HL-60/S4 treated with retinoic acid at 250 ng/mL for 4 days and 3 days (cell line): ENCODE data around the gene GRIP1.

ENCODE experiments used
- in situ Hi-C: fragments of 300-500 bp; cut with MboI; formaldehyde crosslinking; loops from 2 replicates; pipeline ENCODE4 v1.7.0; 2022; ENCODE audit warnings: low sequenced_read_pairs

Gene GRIP1

GRCh38 chr12:66482351-66483203, 196.3 kb downstream of the GRIP1 start:
- in situ Hi-C loops = no loop called here

DNA sequence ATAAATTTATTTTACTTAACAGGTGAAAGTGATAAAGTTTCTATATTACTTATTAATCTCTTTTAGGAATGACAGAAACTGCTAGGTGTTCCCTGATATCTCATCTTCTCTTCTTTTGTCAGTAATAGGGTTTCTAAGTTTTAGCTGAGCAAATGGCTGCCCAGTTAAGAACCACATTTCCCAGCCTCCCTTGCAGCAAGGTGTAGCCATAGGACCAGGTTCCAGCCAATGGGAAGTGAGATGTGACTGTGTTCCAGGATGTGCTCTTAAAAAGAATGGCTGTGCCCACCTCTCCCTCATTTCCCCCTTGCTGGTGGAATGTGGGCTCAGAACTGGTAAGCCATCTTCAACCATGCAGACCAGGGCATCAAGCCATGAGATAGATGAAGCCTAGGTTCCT, 210.9 kb downstream of the GRIP1 start:
- in situ Hi-C loops = no loop called here

DNA sequence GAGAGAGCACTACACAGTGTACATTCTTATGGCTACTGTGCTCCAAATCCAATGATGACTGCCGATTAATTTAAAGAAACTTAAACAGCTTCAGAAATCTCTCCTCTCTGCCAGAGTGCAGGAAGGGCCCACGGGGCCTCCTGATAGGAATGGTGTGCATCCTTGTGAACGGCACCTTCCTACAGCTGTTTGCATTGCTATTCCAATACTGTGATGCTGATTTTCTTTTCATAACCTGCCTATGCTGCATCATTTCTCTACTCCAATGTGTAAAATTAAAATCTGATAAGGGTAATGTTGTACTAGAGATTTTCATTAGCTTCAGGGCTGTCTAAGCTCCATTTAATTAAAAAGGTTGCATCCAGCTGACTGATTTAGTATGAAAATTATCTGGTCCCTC, 217.5 kb downstream of the GRIP1 start:
- in situ Hi-C loops = no loop called here

DNA sequence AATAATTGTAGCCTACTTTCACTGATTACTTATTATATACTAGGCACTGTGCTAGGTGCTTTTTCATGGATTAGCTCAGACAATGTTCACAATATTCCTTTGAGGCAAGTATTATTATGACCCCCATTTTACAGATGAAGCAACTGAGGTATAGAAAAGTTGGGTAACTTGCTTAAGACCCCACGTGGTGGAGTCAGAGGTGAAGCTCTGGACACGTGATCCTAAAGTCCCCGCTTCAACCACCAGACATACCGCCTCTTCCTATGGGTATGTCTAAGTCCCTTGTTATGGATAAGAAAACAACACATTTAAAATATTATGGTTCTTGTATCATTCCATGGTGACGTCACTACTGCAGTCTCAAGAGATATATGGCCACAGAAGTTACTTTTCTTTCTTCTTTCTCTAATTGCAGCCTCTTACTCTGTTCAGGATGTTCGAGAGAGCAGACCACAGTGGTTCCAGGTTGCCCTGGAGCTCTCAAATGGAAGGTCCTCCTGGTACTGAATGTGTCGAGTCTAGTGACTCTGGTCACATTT, 218.9 kb downstream of the GRIP1 start:
- in situ Hi-C loops = no loop called here

- in situ Hi-C loops = no loop called here
These were observed 222.3 kb downstream of the GRIP1 start for GRCh38 chr12:66456612-66457011.

GRCh38 chr12:66453844-66454243, 225.0 kb downstream of the GRIP1 start:
- in situ Hi-C loops = no loop called here

DNA sequence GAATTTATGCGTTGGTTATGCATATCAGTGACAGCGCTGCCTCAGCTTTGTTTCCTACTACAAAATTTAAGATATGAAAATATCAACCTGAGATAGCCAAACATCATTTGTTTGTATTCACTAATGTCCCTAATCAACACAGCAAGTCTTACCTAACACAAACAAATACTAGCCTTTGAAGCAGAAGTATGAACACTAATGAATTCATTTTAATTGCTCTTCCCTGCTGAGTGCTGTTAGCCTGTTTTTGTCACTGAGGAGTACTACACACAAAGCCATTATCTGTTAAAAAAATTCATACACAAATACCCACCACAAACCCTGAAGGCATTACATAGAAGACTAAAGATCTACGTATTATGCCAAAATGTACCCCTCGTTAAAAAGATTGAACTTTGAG, 225.8 kb downstream of the GRIP1 start:
- in situ Hi-C loops = no loop called here

DNA sequence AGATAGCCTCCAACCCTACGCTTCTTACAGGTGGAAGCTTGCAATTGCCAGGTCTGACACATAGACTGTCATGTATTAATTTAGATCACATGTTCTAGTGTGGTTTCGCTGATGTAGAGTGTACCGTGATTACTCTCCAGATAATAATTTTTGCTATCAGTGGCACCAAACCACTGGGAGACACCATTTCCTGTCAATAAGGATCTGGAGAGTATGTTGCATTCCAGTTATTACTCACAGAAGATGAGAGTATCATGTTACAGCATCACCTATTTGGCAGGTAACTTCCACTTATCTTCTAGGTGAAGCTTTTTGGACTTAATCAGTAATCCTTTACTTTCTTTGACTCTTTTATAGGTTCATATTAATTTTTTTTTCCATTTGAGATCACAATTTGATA, 229.3 kb downstream of the GRIP1 start:
- in situ Hi-C loops = no loop called here

DNA sequence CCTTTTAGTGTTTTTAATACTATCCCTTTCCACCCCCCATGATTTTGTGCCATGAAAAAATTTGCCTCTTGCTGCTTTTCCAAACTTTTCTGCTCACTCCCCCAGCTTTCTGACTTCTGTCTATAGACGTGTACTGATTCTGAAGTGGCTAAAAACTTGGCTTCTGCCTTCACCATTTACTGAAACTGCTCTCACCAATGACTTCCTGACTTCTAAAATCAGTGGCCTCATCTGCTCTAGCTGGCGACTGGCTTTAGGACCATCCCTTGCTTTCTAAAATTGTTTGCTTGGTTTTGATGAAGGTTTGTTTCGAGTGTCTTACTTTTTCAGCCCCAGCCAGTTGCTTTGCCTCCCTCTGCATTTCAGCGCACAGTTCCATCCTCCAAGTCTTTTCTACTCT, 231.2 kb downstream of the GRIP1 start:
- in situ Hi-C loops = no loop called here

GRCh38 chr12:66446276-66446675, 232.6 kb downstream of the GRIP1 start:
- in situ Hi-C loops = no loop called here

DNA sequence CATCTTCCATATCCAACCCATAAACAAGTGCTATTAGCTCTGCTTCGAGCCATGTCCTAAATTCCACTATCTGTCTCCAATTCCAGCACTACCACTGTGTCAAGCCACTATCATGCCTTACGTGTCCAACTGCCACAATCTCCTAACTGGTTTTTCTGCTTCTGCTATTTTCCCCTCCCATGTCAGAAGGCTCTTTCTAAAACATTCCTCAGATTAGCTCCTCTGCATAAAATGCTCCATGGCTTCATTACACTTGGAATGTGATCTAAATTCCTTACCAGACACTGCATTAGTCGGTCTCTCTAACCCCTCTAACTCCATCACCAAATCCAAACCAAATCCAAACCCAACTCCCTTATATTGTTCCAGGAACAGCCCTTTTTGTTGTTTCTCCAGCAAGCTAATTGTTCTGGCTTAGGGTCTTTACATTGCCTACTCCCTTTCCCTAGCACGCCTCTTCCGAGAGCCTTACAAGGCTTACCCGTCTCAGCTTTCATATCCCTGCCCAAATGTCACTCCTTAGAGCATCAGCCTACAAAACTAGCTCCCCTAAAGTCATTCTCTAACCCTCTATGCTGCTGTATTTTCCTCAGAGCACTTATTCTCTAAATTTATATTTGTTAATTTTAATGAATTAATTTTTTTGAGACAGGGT, 236.8 kb downstream of the GRIP1 start:
- in situ Hi-C loops = no loop called here

DNA sequence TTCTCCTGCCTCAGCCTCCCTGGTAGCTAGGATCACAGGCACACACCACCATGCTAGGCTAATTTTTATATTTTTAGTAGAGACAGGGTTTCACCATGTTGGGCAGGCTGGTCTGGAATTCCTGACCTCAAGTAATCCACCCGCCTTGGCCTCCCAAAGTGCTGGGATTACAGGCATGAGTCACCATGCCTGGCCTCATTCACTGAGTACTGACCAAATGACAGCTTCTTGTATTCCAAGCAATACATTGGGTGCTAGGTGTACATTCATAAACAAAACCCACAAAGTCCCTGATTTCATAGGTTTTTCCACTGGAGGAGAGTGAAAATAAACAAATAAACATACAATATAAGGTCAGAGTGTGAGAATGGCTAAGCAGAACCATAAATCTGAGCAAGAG, 240.3 kb downstream of the GRIP1 start:
- in situ Hi-C loops = no loop called here

GRCh38 chr12:66430106-66430505, 248.8 kb downstream of the GRIP1 start:
- in situ Hi-C loops = no loop called here

DNA sequence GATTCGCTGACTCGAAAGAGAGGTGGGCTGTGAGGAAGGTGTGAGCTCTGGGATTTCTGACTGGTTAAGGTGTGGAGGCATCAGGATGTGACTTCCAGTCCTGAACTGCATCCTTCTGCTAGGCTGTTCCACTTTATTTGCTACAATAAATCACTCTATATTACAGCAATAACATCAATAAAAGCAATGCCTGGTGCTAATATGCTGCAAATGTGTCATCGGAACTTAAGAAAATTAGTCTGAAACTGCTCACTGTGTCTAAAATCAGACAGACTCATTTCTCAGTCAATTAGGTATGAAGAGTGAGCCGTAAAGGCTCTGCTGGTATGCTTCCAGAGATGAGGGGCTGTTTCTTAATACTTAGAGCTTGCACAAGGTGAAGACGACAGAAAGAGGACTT, 250.0 kb downstream of the GRIP1 start:
- in situ Hi-C loops = no loop called here

DNA sequence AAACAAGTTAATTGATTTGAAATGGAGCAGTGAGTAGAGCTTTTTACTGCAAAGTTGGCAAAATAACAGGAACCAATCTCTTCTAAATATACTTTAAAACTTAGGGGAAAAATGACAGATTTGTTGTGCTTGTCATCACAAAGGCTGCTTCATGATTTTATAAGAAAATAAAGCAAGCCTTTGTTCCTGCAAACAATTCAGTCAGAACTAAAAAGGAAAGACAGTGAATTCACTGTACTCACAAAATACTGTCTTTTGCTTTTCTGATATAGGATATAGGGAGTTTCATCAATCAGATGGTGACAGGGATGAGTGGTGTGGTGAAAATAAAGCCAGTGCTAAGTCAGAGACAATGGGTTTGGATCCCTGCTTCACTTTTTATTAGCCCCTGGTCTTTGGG, 250.6 kb downstream of the GRIP1 start:
- in situ Hi-C loops = no loop called here

DNA sequence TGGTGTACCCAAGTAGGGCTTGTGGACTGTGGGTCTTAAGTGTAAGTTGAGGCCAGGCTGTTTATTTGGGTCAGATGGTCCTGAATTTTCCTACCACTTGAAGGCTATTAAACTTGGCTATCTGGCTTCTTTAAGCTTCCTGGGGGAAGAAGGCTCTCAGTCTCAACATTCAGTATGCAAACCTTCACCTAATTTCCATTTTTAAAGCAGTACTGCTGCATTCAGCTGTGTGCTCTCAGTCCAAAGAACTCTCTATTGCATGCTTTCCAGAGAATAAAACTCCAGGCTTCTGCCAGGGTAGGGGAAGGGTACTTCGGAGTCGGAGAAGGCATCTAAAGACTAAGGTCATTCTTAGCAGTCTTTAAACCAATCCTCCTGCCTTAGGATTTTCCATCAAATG, 252.2 kb downstream of the GRIP1 start:
- in situ Hi-C loops = no loop called here

GRCh38 chr12:66423266-66423665, 255.6 kb downstream of the GRIP1 start:
- in situ Hi-C loops = no loop called here

DNA sequence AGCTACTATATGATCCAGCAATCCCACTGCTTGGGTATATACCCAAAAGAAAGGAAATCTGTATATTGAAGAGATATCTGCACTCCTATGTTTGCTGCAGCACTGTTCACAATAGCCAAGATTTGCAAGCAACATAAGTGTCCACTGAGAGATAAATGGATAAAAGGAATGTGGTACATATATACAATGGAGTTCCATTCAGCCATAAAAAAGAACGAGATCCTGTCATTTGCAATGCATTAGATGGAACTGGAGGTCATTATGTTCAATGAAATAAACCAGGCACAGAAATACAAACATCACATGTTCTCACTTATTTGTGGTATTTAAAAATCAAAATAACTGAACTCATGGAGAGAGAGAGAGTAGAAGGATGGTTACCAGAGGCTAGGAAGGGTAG, 260.0 kb downstream of the GRIP1 start:
- in situ Hi-C loops = no loop called here

GRCh38 chr12:66417217-66417616, 261.7 kb downstream of the GRIP1 start:
- in situ Hi-C loops = no loop called here

DNA sequence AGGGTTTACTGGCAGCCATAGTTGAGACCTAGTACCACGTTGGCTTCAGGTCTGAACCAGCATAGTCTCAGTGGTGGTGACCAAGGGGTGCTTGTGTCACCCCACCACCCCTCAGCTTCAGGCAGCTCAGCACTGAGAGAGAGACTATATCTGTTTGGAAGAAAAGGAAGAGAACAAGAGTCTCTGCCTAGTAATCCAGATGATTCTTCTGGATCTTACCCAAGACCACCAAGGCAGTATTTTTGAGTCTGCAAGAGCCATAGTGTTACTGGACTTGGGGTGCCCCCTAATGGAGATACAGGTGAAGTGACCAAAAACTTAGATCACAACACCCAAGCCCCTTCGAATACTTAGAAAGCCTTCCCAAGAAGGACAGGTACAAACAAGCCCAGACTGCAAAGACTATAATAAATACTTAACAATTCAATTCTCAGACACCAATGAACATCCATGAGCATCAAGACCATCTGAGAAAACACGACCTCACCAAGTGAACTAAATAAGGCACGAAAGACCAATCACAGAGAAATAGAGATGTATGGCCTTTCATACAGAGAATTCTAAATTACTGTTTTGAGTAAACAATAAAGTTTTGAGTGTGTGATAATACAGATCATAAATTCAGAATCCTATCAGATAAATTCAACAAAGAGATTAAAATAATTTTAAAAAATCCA, 269.5 kb downstream of the GRIP1 start:
- in situ Hi-C loops = no loop called here

GRCh38 chr12:66405395-66405794, 273.5 kb downstream of the GRIP1 start:
- in situ Hi-C loops = no loop called here

GRCh38 chr12:66403746-66404145, 275.1 kb downstream of the GRIP1 start:
- in situ Hi-C loops = no loop called here
